ENCODE measurements around the gene NAT14.

DNA sequence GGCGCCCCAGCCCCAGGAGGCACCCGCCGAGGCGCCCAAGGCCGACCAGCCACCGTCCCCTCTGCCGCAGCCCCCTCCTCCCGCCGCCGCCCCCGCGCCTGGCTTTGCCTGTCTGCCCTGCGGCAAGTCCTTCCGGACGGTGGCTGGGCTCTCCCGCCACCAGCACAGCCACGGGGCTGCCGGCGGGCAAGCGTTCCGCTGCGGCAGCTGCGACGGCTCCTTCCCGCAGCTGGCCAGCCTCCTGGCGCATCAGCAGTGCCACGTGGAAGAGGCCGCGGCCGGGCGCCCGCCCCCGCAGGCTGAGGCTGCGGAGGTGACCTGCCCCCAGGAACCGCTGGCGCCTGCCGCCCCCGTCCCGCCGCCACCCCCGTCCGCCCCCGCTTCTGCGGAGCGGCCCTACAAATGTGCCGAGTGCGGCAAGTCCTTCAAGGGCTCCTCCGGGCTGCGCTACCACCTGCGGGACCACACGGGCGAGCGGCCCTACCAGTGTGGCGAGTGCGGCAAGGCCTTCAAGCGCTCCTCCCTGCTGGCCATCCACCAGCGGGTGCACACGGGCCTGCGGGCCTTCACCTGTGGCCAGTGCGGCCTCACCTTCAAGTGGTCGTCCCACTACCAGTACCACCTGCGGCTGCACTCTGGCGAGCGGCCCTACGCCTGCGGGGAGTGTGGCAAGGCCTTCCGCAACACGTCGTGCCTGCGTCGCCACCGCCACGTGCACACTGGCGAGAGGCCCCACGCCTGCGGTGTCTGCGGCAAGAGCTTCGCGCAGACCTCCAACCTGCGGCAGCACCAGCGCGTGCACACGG is 2.6 kb upstream of the NAT14 start:
- TF ChIP-seq, protein P1, sequence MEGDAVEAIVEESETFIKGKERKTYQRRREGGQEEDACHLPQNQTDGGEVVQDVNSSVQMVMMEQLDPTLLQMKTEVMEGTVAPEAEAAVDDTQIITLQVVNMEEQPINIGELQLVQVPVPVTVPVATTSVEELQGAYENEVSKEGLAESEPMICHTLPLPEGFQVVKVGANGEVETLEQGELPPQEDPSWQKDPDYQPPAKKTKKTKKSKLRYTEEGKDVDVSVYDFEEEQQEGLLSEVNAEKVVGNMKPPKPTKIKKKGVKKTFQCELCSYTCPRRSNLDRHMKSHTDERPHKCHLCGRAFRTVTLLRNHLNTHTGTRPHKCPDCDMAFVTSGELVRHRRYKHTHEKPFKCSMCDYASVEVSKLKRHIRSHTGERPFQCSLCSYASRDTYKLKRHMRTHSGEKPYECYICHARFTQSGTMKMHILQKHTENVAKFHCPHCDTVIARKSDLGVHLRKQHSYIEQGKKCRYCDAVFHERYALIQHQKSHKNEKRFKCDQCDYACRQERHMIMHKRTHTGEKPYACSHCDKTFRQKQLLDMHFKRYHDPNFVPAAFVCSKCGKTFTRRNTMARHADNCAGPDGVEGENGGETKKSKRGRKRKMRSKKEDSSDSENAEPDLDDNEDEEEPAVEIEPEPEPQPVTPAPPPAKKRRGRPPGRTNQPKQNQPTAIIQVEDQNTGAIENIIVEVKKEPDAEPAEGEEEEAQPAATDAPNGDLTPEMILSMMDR (conservative IDR thresholded peaks at IDR 0.05; ENCODE audit: low read length): no peak
- no peak for TF ChIP-seq EZH2phosphoT487 (IDR thresholded peaks at IDR 0.05; ENCODE audit: borderline replicate concordance, low read depth, low read length)

All from OCI-LY7 (cell line).